Keratinocyte (primary cell): Measurements from ENCODE around the gene TMIGD2. TPM values are rescaled to one million over a fixed set of nuclear protein-coding genes. Genes with fewer than 3 reads are reported as not detected.

Source experiments
- DNase-seq: peaks from one replicate; pipeline ENCODE4 v3.0.0-alpha.2; 2011; ENCODE audit warnings: low read depth, missing footprints, low spot score
- FAIRE-seq: peaks from 2 replicates; lab custom pipeline; 2011; peaks lifted over from hg19 to GRCh38; lab: Jason Lieb, UNC
- H2AFZ ChIP-seq: 2 replicates; pipeline ENCODE4 v1.6.0; 2012; ENCODE audit warnings: low read length, control low read depth, inconsistent platforms; ENCODE audit not compliant: control insufficient read depth
- H3K27ac ChIP-seq: 2 replicates; pipeline ENCODE4 v1.5.1; 2011; ENCODE audit warnings: low read length; ENCODE audit not compliant: control insufficient read depth, insufficient read depth
- H3K27me3 ChIP-seq: 3 replicates; pipeline ENCODE4 v1.6.0; 2011; ENCODE audit warnings: low read length; ENCODE audit not compliant: control insufficient read depth, insufficient read depth; ENCODE audit errors: extremely low read depth
- H3K36me3 ChIP-seq, 2 experiments: 2 replicates in 1 of 2; 3 replicates in 1 of 2; pipeline ENCODE4 v1.5.1; 2011; ENCODE audit warnings: low read length in 2 of 2, mild to moderate bottlenecking in 1 of 2; ENCODE audit not compliant: control insufficient read depth in 2 of 2, insufficient read depth in 2 of 2; ENCODE audit errors: extremely low read depth in 1 of 2
- H3K4me1 ChIP-seq: 3 replicates; pipeline ENCODE4 v1.5.1; 2011; ENCODE audit warnings: low read length; ENCODE audit not compliant: control insufficient read depth, insufficient read depth; ENCODE audit errors: extremely low read depth
- H3K4me2 ChIP-seq: 3 replicates; pipeline ENCODE4 v1.6.0; 2011; ENCODE audit warnings: low read depth, low read length; ENCODE audit not compliant: control insufficient read depth, insufficient read depth; ENCODE audit errors: extremely low read depth
- H3K4me3 ChIP-seq, 3 experiments: fragments of 200-600 bp in 1 of 3; sonication (generic) in 1 of 3; 2 replicates in 2 of 3; 3 replicates in 1 of 3; pipeline ENCODE4 v1.5.1; 2011 to 2016; ENCODE audit warnings: low read length in 3 of 3, mild to moderate bottlenecking in 3 of 3, control low read depth in 2 of 3, inconsistent platforms in 1 of 3, low read depth in 1 of 3, mixed read lengths in 1 of 3, mixed run types in 1 of 3, moderate library complexity in 1 of 3; ENCODE audit not compliant: control insufficient read depth in 2 of 3, insufficient read depth in 2 of 3; ENCODE audit errors: extremely low read depth in 1 of 3
- H3K79me2 ChIP-seq: 2 replicates; pipeline ENCODE4 v1.6.0; 2012; ENCODE audit warnings: low read length; ENCODE audit not compliant: control insufficient read depth, insufficient read depth
- H3K9ac ChIP-seq: 3 replicates; pipeline ENCODE4 v1.6.0; 2011; ENCODE audit warnings: low read length; ENCODE audit not compliant: control insufficient read depth, insufficient read depth; ENCODE audit errors: extremely low read depth
- H3K9me1 ChIP-seq: 3 replicates; pipeline ENCODE4 v1.6.0; 2011; ENCODE audit warnings: low read length; ENCODE audit not compliant: control insufficient read depth, insufficient read depth; ENCODE audit errors: extremely low read depth
- H3K9me3 ChIP-seq: 2 replicates; pipeline ENCODE4 v1.5.1; 2012; ENCODE audit warnings: low read depth, low read length; ENCODE audit not compliant: control insufficient read depth
- H4K20me1 ChIP-seq: 3 replicates; pipeline ENCODE4 v1.6.0; 2011; ENCODE audit warnings: low read length; ENCODE audit not compliant: control insufficient read depth, insufficient read depth; ENCODE audit errors: extremely low read depth
- EZH2 ChIP-seq: IDR thresholded peaks from one replicate; pipeline ENCODE4 v1.6.1; 2012; ENCODE audit warnings: inconsistent platforms, mild to moderate bottlenecking, low read length, moderate library complexity
- dilution Hi-C: fragments of 300-500 bp; cut with MboI; formaldehyde crosslinking; loops from one replicate; pipeline ENCODE4 v1.7.0; 2020; ENCODE audit warnings: low sequenced_read_pairs; ENCODE audit not compliant: extremely low pct_ligation_motif_present
- polyA plus RNA-seq, 5 experiments: library from polyadenylated mRNA; depleted of rRNA in 3 of 5; stranded (reverse) in 3 of 5; stranded (forward) in 1 of 5; unstranded in 1 of 5; fragments of >200 nt; gene quantifications; 1 replicate in 1 of 5; 2 replicates in 3 of 5; 3 replicates in 1 of 5; pipeline versions ENCODE4 v1.2.1 to v1.2.3, GENCODE V29; 2011 to 2012; ENCODE audit warnings: missing spikeins in 2 of 5, low read depth in 1 of 5, low replicate concordance in 1 of 5
- TF ChIP-seq, protein P1 (sequence below), 3 experiments: IDR thresholded peaks in 1 of 3; conservative IDR thresholded peaks in 1 of 3; optimal IDR thresholded peaks in 1 of 3; 2 replicates in 2 of 3; 3 replicates in 1 of 3; pipeline versions ENCODE3 to v1.5.1; 2011; ENCODE audit warnings: low read length in 3 of 3, mild to moderate bottlenecking in 3 of 3, moderate library complexity in 2 of 3, control low read depth in 1 of 3, inconsistent platforms in 1 of 3; ENCODE audit not compliant: insufficient read depth in 2 of 3; ENCODE audit errors: extremely low read depth in 1 of 3

Gene TMIGD2
- polyA plus RNA-seq, 1 donor (not counting 4 experiments of a cell fraction or from before 2014, with no cell fraction given): not detected

DNA sequence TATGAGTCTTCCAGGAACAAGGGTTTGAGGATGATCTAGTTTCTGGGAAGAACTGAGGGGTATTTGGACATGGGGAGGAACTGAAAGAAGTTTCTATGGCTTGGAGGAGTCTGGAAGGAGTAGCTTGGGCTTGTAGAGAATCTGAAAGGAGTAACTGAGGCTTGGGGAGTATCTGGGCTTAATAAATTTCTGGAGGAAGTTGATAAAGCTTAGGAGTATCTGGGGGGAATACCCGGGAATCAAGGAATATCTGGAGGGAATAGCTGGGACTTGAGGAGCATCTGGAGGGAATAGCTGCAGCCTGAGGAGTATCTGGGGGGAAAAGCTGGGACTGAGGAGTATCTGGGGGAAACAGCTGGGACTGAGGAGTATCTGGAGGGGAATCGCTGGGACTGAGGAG, 18.2 kb upstream of the TMIGD2 start:
- Histone ChIP-seq H2AFZ (no peak overlapping the region), H3K4me1 (no peaks in the 10 kb centered on the region), H4K20me1 (no peaks in the 10 kb centered on the region), H3K4me3 (no peak overlapping the region), H3K27ac (no peak overlapping the region), H3K9me3 (no peaks in the 10 kb centered on the region), H3K9ac (no peak overlapping the region), H3K9me1 (no peaks in the 10 kb centered on the region), H3K36me3 (peaks cover 0 to 4% of the 10 kb centered on the region in 2 experiments), H3K4me2 (no peak overlapping the region), H3K79me2 (no peaks in the 10 kb centered on the region), H3K27me3 (no peaks in the 10 kb centered on the region)
- DNase-seq (no peak), FAIRE-seq (no peak)
- TF ChIP-seq EZH2: no peak
- TF ChIP-seq, protein P1, sequence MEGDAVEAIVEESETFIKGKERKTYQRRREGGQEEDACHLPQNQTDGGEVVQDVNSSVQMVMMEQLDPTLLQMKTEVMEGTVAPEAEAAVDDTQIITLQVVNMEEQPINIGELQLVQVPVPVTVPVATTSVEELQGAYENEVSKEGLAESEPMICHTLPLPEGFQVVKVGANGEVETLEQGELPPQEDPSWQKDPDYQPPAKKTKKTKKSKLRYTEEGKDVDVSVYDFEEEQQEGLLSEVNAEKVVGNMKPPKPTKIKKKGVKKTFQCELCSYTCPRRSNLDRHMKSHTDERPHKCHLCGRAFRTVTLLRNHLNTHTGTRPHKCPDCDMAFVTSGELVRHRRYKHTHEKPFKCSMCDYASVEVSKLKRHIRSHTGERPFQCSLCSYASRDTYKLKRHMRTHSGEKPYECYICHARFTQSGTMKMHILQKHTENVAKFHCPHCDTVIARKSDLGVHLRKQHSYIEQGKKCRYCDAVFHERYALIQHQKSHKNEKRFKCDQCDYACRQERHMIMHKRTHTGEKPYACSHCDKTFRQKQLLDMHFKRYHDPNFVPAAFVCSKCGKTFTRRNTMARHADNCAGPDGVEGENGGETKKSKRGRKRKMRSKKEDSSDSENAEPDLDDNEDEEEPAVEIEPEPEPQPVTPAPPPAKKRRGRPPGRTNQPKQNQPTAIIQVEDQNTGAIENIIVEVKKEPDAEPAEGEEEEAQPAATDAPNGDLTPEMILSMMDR (optimal IDR thresholded peaks at IDR 0.05 in 1 of 3, IDR thresholded peaks at IDR 0.05 in 1 of 3, conservative IDR thresholded peaks at IDR 0.05 in 1 of 3; ENCODE audit: extremely low read depth in 1 of 3, insufficient read depth in 2 of 3, low read length in 3 of 3): no peak
- dilution Hi-C loops: no loop called here

DNA sequence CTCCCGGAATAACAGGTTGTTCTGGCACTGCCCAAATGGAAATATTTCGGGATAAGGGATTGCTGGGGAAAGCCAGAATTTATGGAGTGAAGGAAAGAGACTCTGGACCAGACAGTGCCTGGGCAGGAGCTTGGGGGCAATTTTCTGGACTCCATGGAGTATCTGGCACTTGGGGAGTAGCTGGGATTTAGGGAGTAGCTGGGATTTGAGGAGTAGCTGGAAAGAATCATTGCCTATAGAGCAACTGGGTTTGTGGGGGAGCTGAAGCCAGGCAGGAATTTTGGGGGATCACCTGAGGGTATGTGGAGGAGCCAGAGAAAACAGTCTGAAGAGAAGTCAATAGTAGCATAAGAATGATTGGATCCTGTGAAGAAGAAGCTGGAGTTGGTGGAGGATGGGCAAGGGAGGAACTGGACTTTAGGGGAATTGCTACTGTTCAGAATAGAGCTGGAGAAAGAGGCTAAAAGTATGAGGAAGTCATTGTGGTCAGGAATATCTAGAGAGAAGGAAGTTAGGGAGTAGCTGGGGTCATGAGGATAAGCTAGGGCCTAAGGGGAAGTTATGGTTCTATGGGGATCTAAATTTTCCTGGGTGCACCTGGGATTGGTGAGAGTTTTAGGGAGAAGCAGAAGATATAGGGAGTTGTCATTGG, 17.0 kb upstream of the TMIGD2 start:
- Histone ChIP-seq H3K36me3 (peaks cover 0 to 1% of the 10 kb centered on the region in 2 experiments), H3K27ac (no peak overlapping the region), H3K4me1 (no peaks in the 10 kb centered on the region), H3K9ac (no peak overlapping the region), H3K79me2 (no peaks in the 10 kb centered on the region), H3K9me3 (no peaks in the 10 kb centered on the region), H3K27me3 (no peaks in the 10 kb centered on the region), H4K20me1 (no peaks in the 10 kb centered on the region), H2AFZ (no peak overlapping the region), H3K9me1 (no peaks in the 10 kb centered on the region), H3K4me2 (no peak overlapping the region), H3K4me3 (no peak overlapping the region)
- dilution Hi-C loops: no loop called here
- TF ChIP-seq EZH2: no peak
- TF ChIP-seq, protein P1 (optimal IDR thresholded peaks at IDR 0.05 in 1 of 3, IDR thresholded peaks at IDR 0.05 in 1 of 3, conservative IDR thresholded peaks at IDR 0.05 in 1 of 3; ENCODE audit: extremely low read depth in 1 of 3, insufficient read depth in 2 of 3, low read length in 3 of 3): no peak
- DNase-seq (no peak), FAIRE-seq (no peak)
